NCI-H2227 (cell line): ENCODE data around the gene TMEM82.

Experiments
- DNase-seq: peaks from one replicate; lab custom pipeline; 2025; ENCODE audit not compliant: unreplicated experiment; lab: John Stamatoyannopoulos, UW

TMEM82 gene

DNA sequence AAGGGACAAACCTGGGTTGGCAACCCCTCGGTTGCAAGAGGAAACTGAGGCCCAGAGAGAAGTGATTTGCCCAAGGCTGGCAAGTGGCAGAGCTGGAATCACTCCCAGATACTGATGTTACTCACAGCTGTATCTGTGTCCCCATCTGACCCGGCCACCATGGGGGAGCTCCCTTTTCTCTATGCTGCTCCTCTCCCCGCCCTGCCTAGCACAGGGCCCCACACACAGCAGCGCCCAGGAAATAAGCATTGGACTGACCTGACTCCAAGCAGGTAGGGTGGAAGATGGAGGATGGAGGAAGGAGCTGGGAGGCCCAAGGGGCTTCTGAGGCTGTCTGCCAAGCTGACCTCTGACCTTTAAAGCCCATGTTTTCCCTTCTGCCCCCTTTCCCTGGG lies 13.3 kb downstream of the TMEM82 start:
- no peak for DNase-seq

DNA sequence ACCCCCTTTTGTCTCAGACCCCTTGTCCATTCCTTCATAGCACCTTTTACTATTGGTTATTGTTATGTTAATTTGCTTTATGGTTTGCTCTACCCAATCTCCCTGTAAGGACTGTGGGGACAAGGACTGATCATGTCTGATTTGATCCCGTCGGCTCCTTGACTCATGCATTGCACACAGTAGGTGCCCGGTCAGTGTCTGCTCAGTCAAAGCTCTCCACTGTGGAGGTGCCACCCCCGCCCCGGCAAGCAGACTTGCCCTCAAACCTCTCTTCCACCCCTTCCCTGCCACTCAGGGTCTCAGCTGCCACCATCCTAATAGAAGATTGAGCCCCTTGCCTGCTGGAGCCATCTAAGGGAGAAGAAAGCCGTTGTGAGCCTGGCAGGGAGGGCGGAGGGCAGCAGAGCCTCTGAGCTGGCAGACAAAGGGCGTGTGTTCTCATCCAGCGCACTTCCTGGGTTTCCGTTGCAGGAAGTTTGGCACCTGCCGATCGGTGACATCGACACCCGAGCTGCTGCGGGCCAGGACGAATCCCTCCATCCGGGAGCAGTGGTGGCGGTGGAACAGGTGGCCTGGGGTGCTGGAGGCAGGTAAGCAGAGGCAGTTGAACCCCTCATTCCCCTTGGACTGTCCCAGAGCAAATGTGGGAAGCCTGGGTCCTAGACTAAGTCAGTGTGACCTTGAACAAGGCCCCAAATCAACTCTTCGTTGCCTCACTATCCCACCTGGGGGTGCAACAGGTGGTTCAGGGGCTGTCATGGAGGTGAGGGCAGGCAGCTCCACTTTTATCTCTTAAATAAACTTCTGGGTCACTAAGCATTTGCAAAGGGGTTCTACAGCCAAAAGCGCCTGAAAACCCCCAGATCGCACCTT lies 14.1 kb downstream of the TMEM82 start:
- DNase-seq = no peak

DNA sequence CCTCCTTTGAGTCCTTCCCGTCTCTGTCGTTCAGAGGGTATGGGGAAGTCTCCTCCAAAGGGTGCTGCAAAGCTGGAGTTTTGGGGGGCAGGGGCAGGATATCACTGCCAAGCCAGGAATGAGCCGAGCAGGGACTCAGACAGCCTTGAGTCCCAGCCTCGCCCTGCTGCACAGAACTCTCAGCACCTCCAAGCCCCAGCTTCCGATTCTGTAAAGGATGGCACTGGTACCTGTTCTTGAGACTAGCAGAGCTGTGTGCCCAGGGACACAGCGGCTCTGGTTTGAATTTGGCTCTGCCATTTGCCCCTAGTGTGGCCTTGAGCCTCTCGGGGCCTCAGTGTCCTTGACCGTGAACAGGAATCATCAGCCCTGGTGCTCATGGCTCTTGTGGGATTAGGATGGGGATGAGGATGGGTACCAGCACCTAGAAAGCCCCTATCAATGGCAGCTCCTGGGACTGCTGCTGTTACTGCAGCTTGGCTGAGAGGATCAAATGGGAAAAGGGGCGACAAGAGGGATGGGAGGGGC lies 14.8 kb downstream of the TMEM82 start:
- no peak for DNase-seq

DNA sequence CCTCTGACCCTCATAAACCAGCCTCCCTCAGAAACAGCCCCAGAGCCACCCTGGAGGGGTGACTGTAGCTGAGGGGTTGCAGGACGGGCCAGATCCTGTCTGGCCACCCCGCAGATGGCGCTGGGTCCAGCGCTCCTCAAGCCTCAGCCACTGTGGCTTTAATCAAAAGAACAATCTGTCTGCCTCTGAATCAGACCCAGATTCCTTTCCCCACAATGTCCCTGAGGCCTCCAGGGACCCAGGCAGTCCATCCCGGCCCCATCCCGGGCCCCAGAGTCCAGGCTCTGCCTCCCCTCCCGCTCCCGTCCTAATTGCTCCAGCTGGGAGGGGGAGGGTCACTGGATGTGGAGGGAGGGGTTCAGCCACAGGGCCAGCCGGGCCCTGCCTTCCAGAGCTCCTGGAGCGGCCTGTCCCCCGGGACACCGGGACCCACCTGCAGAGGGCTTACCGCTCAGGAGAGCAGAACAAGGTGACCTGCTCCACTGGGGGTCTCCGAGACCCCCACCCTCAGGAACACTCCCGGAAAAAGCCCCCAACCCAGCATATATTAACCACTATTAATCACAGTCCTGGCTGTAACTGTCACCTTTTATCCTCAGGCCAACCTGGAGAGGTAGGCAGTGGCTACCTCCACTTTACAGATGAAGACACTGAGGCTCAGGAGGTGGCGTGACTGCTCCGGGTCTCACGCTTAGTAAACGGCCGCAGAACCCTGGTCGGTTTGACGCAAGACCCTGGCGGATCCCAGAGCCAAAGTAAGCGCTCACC lies 15.5 kb downstream of the TMEM82 start:
- DNase-seq = peak; percentile 34

DNA sequence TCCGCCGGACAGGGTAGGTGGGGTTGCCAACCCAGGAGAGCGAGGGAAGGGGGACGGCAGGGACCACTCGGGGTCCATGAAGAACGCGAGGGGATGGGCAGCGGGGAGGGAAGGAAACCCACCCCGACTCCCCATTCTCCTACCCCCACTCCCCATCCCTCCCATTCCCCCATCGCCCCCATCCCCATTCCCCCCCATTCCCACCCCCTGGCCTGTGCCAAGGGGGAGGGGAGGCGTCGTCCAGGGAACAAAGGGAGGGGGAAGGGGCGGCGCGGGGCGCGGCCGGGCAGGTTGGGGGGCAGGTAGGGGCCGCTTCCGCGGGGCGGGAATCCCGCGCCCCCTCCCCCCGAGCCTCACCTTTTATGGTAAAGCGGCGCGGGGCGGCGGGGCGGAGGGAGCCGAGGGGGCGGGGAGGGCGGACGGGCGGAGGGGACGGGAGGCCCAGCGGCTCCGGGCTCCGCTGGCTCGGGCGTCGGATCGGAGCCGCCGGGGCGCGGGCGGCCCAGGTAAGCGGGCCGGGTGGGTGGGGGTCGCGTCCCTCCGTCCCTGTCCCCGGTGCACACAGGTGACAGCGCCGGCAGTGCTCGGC lies 16.1 kb downstream of the TMEM82 start, which contains the start of gene FBLIM1:
FBLIM1 (plus strand) TSS at position 453 of the 589 bp plus-strand sequence. CDS start 6,189 bp downstream, outside the sequence.
- DNase-seq = peak; percentile 37

DNA sequence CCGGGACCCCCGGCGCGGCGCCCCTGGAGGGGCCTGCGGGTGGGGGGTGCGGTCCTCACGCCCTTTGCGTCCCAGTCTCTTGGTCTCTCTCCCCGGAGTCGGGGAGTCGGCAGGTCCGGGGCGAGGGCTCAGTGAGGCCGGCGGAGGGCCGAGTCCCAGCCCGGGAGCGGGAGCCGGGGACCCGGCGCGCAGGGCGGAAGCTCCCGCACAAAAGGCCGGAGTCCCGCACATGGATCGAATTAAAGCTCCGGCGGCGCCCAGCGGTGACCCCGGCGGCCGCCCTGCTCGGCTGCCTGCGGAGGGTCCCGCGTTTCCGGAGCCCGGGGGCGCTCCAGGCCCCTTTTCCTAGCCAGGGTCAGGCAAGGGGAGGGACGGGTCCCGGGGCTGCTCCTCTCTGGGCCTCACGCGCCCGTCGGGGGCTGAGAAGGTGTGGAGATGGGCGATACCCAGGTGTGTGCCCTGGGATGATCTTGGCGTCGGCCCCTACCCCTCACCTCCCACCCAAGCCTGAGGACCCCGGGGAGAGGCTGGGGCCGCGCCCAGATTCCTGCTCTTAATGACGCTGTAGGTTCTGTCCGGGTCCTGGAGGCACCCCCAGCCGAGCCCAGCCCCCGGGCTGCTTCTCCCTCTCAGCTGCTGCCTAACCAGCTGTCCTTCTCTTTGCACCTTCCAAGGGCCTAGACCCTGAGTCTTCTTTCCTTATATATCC lies 16.8 kb downstream of the TMEM82 start:
- no peak for DNase-seq

DNA sequence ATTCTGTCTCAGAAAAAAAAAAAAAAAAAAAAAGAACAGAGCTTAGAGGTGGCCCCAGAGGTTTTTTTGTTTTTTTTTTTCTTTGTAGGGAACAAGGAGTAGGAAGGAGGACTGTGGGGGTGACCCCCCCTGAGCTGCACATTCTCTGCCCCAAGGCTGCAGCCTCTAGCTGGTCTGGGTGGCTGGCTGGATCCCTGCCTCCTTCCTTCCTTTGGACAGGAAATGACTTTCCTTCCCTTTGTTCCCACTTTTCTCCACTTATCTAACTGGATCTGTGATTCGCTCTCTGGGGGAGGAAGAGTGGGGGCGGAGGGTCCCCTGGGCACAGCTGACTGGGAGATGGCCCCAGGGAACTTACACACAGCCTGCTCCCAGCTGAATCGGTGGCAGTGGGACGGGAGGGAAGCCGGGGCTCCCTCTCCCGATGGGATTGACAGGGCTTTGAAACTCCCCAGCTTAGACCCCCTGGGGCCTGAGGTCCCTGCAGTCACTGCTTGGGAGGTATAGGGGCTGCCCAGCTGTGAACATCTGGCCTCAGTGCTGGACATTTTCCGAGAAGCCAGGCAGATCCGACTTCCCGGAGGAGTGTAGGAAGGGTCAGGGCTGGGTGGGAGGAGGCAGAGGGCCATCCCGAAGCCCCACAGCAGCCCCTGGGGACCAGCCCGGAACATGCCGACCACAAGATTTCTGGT lies 18.4 kb downstream of the TMEM82 start:
- no peak for DNase-seq

DNA sequence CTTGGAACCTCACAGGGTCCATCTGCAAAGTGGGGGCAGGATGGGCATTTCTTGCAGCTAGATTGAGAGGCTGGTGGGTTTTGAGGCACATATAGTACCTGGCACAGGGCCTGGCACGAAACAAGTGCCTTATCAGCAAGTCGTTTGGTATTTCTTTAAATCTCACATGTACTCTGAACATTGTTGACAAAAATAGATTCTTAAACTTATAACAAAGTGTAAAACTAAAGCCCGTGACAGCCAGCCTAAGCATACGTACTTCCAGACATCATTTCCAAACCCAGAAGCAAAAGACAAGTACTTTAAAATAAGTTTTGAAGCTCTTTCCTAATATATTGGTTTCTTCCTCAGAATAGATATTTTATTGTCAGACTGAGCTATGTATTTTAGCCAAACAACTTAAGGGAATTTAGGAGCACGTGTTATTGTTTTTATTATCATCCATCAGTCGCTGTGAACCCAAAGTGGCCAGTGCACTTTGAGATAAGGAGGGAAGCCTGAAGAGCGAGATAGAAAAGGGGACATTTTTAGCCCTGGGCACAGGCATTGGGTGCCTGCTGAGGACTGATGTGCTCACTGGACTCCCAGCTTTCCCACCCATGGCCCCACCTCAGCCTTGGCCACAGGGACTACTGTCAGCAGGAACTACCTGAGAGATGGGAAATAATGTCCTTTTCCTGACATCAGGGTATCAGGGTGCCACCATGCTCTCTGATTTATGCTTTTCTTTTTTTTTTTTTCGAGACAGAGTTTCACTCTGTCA lies 19.2 kb downstream of the TMEM82 start:
- no peak for DNase-seq

DNA sequence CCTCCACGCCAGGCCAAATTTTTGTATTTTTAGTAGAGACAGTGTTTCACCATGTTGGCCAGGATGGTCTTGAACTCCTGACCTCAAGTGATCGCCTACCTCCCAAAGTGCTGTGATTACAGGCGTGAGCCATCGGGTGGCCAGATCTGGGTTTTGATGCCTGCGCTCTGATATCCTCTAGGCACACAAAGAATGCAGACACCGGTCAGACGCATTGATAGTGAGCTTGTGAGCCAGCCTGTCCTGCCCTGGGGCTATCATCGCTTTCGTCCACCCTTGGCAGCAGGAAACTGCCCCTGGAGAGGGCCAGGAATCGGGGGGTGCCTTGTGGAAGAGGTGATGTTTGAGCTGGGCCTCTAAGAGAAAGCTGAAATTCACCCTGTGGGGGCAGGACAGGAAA lies 20.2 kb downstream of the TMEM82 start:
- DNase-seq = no peak

DNA sequence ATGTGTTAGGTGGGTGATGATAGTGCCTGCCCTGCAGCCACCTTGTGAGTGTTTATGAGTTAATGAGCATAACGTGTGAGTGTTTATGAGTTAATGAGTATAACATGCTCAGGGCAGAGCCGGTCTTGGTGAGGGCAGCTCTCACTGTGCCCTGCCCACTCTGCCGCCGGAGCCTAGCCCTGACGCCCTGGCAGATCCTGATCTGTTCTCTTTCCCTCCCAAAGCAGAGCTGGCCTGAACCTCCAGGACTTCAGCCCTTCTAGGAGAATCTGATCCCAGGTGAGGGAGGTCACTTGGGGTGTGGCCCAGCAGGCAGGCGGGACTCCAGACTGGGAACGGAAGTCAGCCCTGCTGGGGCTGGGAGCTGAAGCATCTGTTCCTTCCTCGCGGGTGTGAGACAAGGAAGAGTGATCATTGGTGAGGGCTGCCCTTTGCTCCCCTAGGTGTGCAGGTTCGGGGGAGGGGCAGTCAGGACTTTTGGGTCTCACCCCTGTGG lies 22.0 kb downstream of the TMEM82 start:
- DNase-seq = no peak

DNA sequence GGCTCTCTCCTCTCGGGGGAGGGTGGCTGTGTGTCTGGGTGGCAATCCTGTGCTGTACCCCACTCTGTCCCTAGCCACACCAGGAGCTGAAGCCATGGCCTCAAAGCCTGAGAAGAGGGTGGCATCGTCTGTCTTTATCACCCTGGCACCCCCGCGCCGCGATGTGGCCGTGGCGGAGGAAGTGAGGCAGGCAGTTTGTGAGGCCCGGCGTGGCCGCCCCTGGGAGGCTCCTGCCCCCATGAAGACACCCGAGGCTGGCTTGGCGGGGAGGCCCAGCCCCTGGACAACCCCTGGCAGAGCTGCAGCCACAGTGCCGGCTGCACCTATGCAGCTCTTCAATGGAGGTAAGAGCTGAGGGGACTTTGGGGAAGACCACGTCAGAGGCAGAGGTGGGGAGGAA lies 22.6 kb downstream of the TMEM82 start:
- DNase-seq = no peak

DNA sequence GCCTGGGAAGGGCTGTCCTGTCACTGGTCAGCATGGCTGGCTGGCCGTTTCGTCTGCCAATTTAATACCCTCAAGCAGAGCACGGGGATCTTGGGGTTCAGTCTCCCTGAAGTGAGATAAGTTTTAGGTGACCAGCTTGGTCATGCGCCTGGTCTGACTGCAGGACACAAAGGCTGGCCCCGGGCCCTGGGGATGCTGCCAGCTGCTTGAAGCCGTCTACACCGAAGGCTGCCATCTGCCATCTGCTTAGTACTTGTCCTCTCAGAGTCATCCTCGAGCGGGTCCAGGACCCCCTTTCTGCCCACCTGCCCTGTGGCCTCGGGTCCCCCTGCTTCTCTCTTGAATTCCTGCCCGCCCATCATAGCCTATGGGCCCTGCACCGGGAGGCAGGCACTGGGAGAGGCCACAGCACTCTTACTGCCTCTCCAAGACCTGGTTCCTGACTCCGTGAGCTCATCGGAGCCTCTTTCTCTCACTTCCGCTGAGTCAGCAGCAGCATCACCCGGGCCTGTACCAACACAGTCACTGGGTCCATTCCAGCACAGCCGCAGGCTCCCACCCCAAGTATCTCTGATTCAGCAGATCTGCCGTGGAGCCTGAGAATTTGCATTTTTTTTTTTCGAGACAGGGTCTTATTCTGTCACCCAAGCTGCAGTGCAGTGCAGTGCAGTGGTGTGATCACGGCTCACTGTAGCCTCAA lies 23.3 kb downstream of the TMEM82 start:
- no peak for DNase-seq

DNA sequence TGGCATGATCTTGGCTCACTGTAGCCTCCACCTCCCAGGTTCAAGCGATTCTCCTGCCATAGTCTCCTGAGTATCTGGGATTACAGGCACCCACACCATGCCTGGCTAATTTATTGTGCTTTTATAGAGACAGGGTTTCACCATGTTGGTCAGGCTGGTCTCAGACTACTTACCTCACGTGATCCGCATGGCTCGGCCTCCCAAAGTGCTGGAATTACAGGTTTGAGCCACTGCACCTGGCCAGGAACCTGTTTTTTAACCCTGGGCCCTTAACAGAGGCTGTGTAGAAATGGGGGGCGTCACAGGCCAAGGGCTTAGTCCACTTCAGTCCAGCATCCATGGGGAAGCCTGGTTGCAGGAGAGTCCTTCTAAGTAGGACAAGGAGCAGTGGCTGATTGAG lies 25.6 kb downstream of the TMEM82 start:
- DNase-seq = no peak

DNA sequence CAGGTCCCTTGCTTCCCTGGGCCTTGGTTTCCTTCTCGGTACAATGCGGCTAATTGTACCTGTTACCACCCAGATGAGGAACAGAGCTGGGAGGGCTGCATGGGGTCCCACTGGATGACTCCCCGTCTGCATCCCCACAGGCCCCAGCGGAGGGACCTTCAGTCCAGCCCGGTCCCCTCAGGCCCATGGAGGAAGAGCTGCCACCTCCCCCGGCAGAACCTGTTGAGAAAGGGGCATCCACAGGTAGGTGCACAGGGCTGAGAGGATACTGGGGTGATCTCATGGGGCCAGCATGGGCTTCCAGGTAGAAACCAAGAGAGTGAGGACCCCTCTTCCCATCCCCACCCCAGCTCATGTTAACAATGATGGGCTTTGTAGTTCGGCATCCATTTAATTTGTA lies 26.1 kb downstream of the TMEM82 start:
- DNase-seq = no peak

DNA sequence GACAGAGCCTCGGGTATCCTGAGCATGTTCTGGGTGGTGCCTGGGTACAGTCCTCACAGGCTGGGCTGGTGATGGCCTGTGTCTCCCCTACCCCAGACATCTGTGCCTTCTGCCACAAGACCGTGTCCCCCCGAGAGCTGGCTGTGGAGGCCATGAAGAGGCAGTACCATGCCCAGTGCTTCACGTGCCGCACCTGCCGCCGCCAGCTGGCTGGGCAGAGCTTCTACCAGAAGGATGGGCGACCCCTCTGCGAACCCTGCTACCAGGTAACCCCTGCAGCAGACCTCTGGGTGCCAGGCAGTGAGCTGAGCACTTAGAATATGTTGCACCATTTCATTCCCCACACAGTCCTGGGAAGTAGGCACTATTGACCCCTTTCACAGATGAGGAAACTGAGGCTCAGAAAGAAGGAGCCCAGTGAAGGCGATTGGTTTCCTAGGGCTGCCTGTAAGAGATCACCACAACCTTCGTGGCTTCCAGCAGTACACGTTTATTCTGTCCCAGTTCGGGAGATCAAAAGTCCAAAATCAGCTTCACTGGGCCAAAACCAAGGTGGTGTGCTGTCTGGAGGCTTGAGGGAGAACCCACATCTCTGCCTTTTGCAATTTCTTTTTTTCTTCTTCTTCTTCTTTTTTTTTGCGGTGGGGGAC lies 28.1 kb downstream of the TMEM82 start:
- no peak for DNase-seq

DNA sequence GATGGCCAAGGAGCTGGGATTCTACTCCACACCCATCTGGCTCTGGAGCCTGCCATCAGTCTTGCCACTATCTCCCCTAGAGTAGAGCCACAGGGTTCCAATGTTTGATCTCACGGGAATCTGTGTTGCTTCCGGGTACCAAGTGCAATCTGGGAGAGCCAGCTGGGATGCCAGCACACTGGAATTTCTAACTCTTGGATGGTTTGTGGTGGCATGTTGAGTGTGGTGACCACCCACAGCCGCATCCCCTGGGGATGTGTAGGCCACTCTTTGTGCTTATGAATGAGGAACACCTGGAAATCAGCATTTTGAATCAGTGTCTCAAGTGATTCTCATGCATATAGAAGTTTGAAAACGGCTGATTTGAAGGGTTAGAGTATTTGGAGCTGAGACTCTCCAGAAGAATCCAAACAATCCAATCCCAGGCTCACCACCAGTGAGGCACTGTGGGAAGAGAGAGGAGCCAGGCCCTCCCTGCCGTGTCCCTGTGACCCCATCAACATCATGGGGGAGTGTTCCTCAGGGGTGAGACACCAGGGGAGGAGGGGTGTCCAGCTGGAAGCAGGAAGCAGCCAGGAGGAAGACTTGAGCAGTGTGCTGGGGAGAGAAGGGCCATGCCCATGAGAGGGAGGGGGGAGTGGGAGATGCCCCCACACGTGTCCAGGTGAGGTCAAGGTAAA lies 29.7 kb downstream of the TMEM82 start:
- no peak for DNase-seq

DNA sequence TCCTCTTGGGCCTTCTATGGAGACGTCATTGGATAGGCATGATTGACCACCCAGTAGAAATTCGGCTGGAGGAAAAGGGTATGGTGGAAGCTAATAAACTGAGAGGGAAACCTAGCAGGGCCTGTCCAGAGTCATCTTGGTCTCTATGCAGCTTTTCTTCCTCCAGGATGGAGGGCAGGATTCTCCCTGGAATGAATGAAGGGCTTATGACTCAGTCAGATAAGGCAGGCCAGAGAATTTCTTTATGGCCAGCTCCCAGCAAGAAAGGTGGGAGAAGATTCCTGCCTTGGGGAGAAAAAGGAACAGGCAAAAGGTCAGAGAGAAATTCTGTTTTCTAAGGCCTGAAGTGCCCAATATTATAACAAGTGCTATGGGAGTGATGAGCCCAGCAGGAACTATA lies 33.4 kb downstream of the TMEM82 start:
- DNase-seq = no peak
